GM12878 (cell line): ENCODE results near the gene BEAN1. TPM values are rescaled to one million over a fixed set of nuclear protein-coding genes. Genes with fewer than 3 reads are reported as not detected.

Experiments
- ATAC-seq: fragments of 200-7000 bp; cut with Tn5 transposase; 3 replicates; pipeline ENCODE4 v1.9.1; 2020; ENCODE audit warnings: mild to moderate bottlenecking, moderate library complexity
- BruUV-seq: library from RNA; stranded (reverse); fragments of 400-500 nt; replicated peaks from 2 replicates; lab custom pipeline; 2021; lab: Mats Ljungman, UMichigan
- CTCF ChIA-PET: fragments of 300-600 bp; sonication (Branson Sonifier 250); formaldehyde crosslinking; extraction: SDS; loops from one replicate; lab custom pipeline; 2021; ENCODE audit warnings: inconsistent platforms; lab: Yijun Ruan, JAX
- POLR2A ChIA-PET: fragments of 350-600 bp; formaldehyde crosslinking; extraction: SDS; loops from one replicate; lab custom pipeline; 2021; ENCODE audit warnings: inconsistent platforms; lab: Charles Lee
- RAD21 ChIA-PET: fragments of 300-600 bp; sonication (Branson Sonifier 250); formaldehyde crosslinking; loops from one replicate; lab custom pipeline; 2023; ENCODE audit warnings: antibody characterized with exemption; ENCODE audit not compliant: unreplicated experiment; lab: Charles Lee
- SMC1A ChIA-PET: fragments of 300-600 bp; sonication (Branson Sonifier 250); formaldehyde crosslinking; loops from one replicate; lab custom pipeline; 2023; ENCODE audit not compliant: unreplicated experiment, uncharacterized antibody; lab: Charles Lee
- DNase-seq: peaks from one replicate; pipeline ENCODE4 v3.0.0-alpha.2; 2011; ENCODE audit warnings: low read depth, low spot score
- FAIRE-seq: peaks from 3 replicates; lab custom pipeline; 2011; peaks lifted over from hg19 to GRCh38; lab: Jason Lieb, UNC
- H2AFZ ChIP-seq: 2 replicates; pipeline ENCODE4 v1.6.0; 2011; ENCODE audit warnings: low read depth, low read length, control low read depth; ENCODE audit not compliant: control insufficient read depth
- H3K27ac ChIP-seq: 2 replicates; pipeline ENCODE4 v1.5.1; 2011; ENCODE audit warnings: control low read depth; ENCODE audit not compliant: control insufficient read depth, insufficient read depth
- H3K27me3 ChIP-seq, 2 experiments: replicated peaks in 1 of 2; 2 replicates each; pipeline versions ENCODE4 v1.6.0 to v1.6.1; 2011; ENCODE audit warnings: low read length in 1 of 2; ENCODE audit not compliant: control insufficient read depth in 2 of 2, insufficient read depth in 2 of 2
- H3K36me3 ChIP-seq, 2 experiments: 2 replicates each; pipeline ENCODE4 v1.5.1; 2011; ENCODE audit warnings: low read length in 1 of 2; ENCODE audit not compliant: control insufficient read depth in 2 of 2, insufficient read depth in 2 of 2
- H3K4me1 ChIP-seq: 2 replicates; pipeline ENCODE4 v1.6.1; 2011; ENCODE audit warnings: mild to moderate bottlenecking, low read length, moderate library complexity, mixed read lengths; ENCODE audit not compliant: control insufficient read depth, insufficient read depth
- H3K4me2 ChIP-seq: 2 replicates; pipeline ENCODE4 v1.6.0; 2011; ENCODE audit warnings: control low read depth; ENCODE audit not compliant: control insufficient read depth, insufficient read depth
- H3K4me3 ChIP-seq: fragments of 200-600 bp; sonication (generic); 2 replicates; pipeline ENCODE4 v1.5.1; 2016
- H3K79me2 ChIP-seq: 2 replicates; pipeline ENCODE4 v1.6.0; 2011; ENCODE audit warnings: low read length; ENCODE audit not compliant: control insufficient read depth, insufficient read depth
- H3K9ac ChIP-seq: 2 replicates; pipeline ENCODE4 v1.8.0; 2011; ENCODE audit warnings: low read length, control low read depth, mixed read lengths; ENCODE audit not compliant: control insufficient read depth, insufficient read depth
- H3K9me3 ChIP-seq: replicated peaks from 3 replicates; pipeline ENCODE4 v1.5.1; 2011; ENCODE audit warnings: mild to moderate bottlenecking, low read length; ENCODE audit not compliant: control insufficient read depth, insufficient read depth
- H4K20me1 ChIP-seq: 2 replicates; pipeline ENCODE4 v1.6.0; 2011; ENCODE audit not compliant: control insufficient read depth, insufficient read depth
- EP300 ChIP-seq, 2 experiments: fragments of 150-350 bp in 1 of 2; IDR thresholded peaks; 2 replicates each; pipeline ENCODE4 v1.6.1; 2011 to 2012; ENCODE audit warnings: low read depth in 2 of 2, low read length in 2 of 2, borderline replicate concordance in 1 of 2, improper control_type of control experiment in 1 of 2, inconsistent platforms in 1 of 2; ENCODE audit not compliant: control insufficient read depth in 1 of 2
- POU2F2 ChIP-seq: IDR thresholded peaks from 3 replicates; pipeline ENCODE4 v1.6.1; 2011; ENCODE audit warnings: low read depth, mild to moderate bottlenecking, low read length, borderline replicate concordance
- ZBED1 ChIP-seq: IDR thresholded peaks from 2 replicates; pipeline ENCODE4 v1.6.1; 2016; ENCODE audit warnings: borderline replicate concordance
- ZNF622 ChIP-seq: fragments of 450-650 bp; IDR thresholded peaks from 2 replicates; pipeline ENCODE4 v1.6.1; 2017; ENCODE audit warnings: mild to moderate bottlenecking, inconsistent platforms
- WGBS: methylation state at CpG from one replicate; pipeline ENCODE4 v1.1.6; 2016; ENCODE audit warnings: low lambda C conversion rate; ENCODE audit not compliant: insufficient replicate concordance, insufficient coverage; ENCODE audit errors: missing lambda C conversion rate; 5-methylcytosine and 5-hydroxymethylcytosine counted together
- in situ Hi-C: fragments of 300-500 bp; cut with MboI; formaldehyde crosslinking; loops from 9 replicates; pipeline ENCODE4 v1.14.3; 2018; ENCODE audit warnings: mixed read lengths
- intact Hi-C: fragments of 100-400 bp; cut with micrococcal nuclease; formaldehyde crosslinking; loops from one replicate; pipeline ENCODE4 v1.14.2; 2022; ENCODE audit not compliant: unreplicated experiment
- polyA plus RNA-seq, 11 experiments: library from polyadenylated mRNA; depleted of rRNA in 4 of 11; unstranded in 6 of 11; stranded (reverse) in 5 of 11; fragments of >200 nt; fragmentation: Nextera tagmentation in 4 of 11; fragmentation: Illumina TruSeq in 1 of 11; extraction: Ambion mirVana in 4 of 11; extraction: Trizol in 1 of 11; gene quantifications; 1 replicate in 1 of 11; 2 replicates in 10 of 11; pipeline versions ENCODE4 v1.2.1 to v1.2.3, GENCODE V29; 2011 to 2016; ENCODE audit warnings: inconsistent platforms in 2 of 11, missing spikeins in 2 of 11, low read depth in 1 of 11
- total RNA-seq, 4 experiments: library from RNA; depleted of rRNA in 3 of 4; stranded (reverse); fragments of >200 nt in 3 of 4; fragmentation: Illumina TruSeq in 1 of 4; extraction: Trizol in 1 of 4; gene quantifications; 2 replicates each; pipeline versions ENCODE4 v1.2.1 to v1.2.3, GENCODE V29; 2013 to 2021

BEAN1 gene
- total and polyA plus RNA-seq, 10 of the 15 experiments (the other 5 are each of a cell fraction or from before 2014, with no cell fraction given) = not detected

DNA sequence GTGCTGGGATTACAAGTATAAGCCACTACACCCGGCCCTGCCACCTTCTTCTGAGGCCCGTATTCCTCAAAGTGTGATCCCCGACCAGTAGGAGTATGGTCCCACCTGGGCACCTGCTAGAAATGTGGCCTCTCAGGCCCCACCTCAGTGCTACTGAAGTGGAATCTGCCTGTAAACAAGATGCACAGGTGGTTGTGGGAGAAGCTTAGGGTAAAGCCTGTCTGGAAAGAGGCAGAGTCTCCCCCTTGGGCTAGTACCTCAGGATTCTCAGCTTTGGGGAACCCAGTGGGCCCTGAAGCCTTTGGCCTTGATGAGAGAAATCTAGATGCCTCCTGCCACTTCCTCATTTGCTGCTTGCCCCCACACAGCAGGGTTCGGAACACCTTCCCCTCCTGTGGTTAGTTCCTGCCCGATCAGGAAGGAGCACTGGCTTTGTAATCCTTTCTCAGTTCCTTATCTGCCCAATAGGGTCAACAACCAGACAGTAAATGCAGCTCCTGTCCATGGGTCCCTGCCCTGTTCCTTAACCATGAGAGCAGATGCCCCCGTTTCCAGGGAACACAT, 97.6 kb downstream of the BEAN1 start (continued):
- peak; percentile 76 to 93 for TF ChIP-seq EP300 (IDR thresholded peaks at IDR 0.05; ENCODE audit: borderline replicate concordance in 1 of 2, control insufficient read depth in 1 of 2, low read depth in 2 of 2, low read length in 2 of 2)

DNA sequence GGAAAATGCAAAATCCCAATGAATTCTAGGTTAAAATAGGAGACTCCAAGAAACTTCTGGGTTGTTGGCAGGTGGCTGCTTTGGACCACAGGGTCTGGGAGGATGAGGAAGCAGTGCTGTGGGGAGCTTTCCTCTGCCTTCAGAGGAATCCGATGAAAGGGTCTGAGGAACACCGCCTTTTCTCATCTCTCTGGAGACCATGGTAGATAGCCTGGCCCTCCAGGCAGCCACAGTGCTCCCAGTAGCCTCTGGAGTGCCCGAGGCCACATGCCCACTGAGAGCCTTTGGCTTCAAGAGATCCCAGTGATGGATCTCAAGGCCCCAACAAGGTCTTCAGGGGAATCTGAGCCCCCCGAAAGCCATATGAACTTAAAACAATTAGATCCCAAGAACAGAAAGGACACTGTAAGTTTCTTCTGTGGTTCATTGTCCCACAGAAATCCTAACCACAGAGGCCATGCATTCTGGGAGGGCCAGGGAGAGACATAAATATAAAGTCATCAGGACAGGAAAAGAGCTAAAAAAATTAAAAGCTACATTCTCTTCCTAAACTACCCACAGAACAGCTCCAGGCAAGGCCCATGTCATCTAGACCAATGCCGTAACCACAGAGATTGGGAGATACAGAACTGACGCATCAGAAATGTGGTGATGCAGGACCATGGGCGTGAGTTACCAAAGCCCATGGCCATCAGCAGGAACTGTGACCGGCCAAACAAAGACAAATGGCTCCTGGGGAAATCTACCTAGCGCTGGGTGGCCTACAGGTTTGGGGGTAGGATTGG, 98.5 kb downstream of the BEAN1 start:
- intact Hi-C loops (loop anchor here (2.0 kb wide), 1 partner anchor 13 kb away; no protein-coding TSS in a partner anchor), in situ Hi-C loops (loop anchor here (25.0 kb wide), 1 partner anchor 512 kb away; the partner anchor contains the start of gene CBFB)
- no peak for TF ChIP-seq POU2F2
- no peak for TF ChIP-seq ZBED1
- no peak for TF ChIP-seq ZNF622
- H3K9ac ChIP-seq = no peak overlapping the region
- CTCF ChIA-PET = interaction anchor here (1.0 to 6.0 kb wide), 6 partner anchors 14 to 64 kb away, joined by 3 to 35 read pairs (median 4); partner anchors contain the start of genes CKLF and TK2
- H3K4me3 ChIP-seq = no peak overlapping the region
- POLR2A ChIA-PET = interaction anchor here (0.7 to 1.8 kb wide), 3 partner anchors 8 to 37 kb away, joined by 3 to 10 read pairs (median 4); no protein-coding TSS in a partner anchor
- FAIRE-seq (no peak), DNase-seq (no peak), ATAC-seq (no peak)
- WGBS = 95% methylated on average over 9 of the region's 9 CpGs
- H3K4me1 ChIP-seq = peaks cover 49% of the 10 kb centered on the region
- no peaks in the 10 kb centered on the region for H4K20me1 ChIP-seq
- peaks cover 0 to 3% of the 10 kb centered on the region in 2 experiments; a peak in 1 of 4 replicates for H3K36me3 ChIP-seq
- SMC1A ChIA-PET = interaction anchor here (0.8 to 5.4 kb wide), 6 partner anchors 8 to 38 kb away, joined by 3 to 86 read pairs (median 4); partner anchors contain the start of genes CKLF and TK2
- RAD21 ChIA-PET = interaction anchor here (1.3 to 2.3 kb wide), 6 partner anchors 10 to 82 kb away, joined by 3 to 6 read pairs (median 4); no protein-coding TSS in a partner anchor
- BruUV-seq = no TSS peak
- no peaks in the 10 kb centered on the region for H3K79me2 ChIP-seq
- H3K27ac ChIP-seq = 0 out of 2 replicates have a peak overlapping the region, but pooled peaks have one; percentile 78
- H2AFZ ChIP-seq = no peak overlapping the region
- no peaks in the 10 kb centered on the region for H3K27me3 ChIP-seq
- no peak overlapping the region for H3K4me2 ChIP-seq
- no peaks in the 10 kb centered on the region for H3K9me3 ChIP-seq
